ENCODE data around the gene DPP10.

GRCh38 chr2:115314119-115314518, 871.7 kb downstream of the DPP10 start:
- TF ChIP-seq, protein P1, sequence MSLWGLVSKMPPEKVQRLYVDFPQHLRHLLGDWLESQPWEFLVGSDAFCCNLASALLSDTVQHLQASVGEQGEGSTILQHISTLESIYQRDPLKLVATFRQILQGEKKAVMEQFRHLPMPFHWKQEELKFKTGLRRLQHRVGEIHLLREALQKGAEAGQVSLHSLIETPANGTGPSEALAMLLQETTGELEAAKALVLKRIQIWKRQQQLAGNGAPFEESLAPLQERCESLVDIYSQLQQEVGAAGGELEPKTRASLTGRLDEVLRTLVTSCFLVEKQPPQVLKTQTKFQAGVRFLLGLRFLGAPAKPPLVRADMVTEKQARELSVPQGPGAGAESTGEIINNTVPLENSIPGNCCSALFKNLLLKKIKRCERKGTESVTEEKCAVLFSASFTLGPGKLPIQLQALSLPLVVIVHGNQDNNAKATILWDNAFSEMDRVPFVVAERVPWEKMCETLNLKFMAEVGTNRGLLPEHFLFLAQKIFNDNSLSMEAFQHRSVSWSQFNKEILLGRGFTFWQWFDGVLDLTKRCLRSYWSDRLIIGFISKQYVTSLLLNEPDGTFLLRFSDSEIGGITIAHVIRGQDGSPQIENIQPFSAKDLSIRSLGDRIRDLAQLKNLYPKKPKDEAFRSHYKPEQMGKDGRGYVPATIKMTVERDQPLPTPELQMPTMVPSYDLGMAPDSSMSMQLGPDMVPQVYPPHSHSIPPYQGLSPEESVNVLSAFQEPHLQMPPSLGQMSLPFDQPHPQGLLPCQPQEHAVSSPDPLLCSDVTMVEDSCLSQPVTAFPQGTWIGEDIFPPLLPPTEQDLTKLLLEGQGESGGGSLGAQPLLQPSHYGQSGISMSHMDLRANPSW (CRISPR knock-in tag; IDR thresholded peaks at IDR 0.05; ENCODE audit: borderline replicate concordance) = no peak
- no peak for TF ChIP-seq HOXA7 (CRISPR knock-in tag; IDR thresholded peaks at IDR 0.05)
- no peak for TF ChIP-seq ZNF891 (CRISPR knock-in tag; IDR thresholded peaks at IDR 0.05)
- TF ChIP-seq BRCA1 (CRISPR knock-in tag; IDR thresholded peaks at IDR 0.05) = no peak

All from HepG2 (cell line).